Panc1 (cell line): Measurements from ENCODE around the gene PCSK5. TPM values are rescaled to one million over a fixed set of nuclear protein-coding genes. Genes with fewer than 3 reads are reported as not detected.

Experiments
- ATAC-seq: fragments of 200-7000 bp; cut with Tn5 transposase; 2 replicates; pipeline ENCODE4 v1.9.1; 2020; ENCODE audit warnings: mild to moderate bottlenecking, moderate library complexity
- BruUV-seq: library from RNA; stranded (reverse); fragments of 400-500 nt; replicated peaks from 2 replicates; lab custom pipeline; 2021; lab: Mats Ljungman, UMichigan
- CTCF ChIA-PET: fragments of 300-600 bp; sonication (Branson Sonifier 250); formaldehyde crosslinking; loops from one replicate; lab custom pipeline; 2022; ENCODE audit warnings: antibody characterized with exemption; lab: Charles Lee
- POLR2A ChIA-PET: fragments of 300-600 bp; sonication (Branson Sonifier 250); formaldehyde crosslinking; loops from one replicate; lab custom pipeline; 2022; ENCODE audit warnings: antibody characterized with exemption; lab: Charles Lee
- DNase-seq: peaks from one replicate; pipeline ENCODE4 v3.0.0-alpha.2; 2010; ENCODE audit warnings: low read depth, low spot score
- H3K27ac ChIP-seq: 2 replicates; pipeline ENCODE4 v1.5.1; 2011; ENCODE audit warnings: mild to moderate bottlenecking, low read length, inconsistent platforms
- H3K27me3 ChIP-seq: fragments of 200-500 bp; sonication (Bioruptor generic); 2 replicates; pipeline ENCODE4 v1.6.0; 2014; ENCODE audit warnings: low read length, inconsistent platforms; ENCODE audit not compliant: control insufficient read depth, insufficient read depth
- H3K36me3 ChIP-seq: fragments of 200-500 bp; sonication (Bioruptor generic); 2 replicates; pipeline ENCODE4 v1.5.1; 2014; ENCODE audit warnings: inconsistent platforms, mild to moderate bottlenecking, low read length, moderate library complexity; ENCODE audit not compliant: control insufficient read depth, insufficient read depth
- H3K4me1 ChIP-seq: 2 replicates; pipeline ENCODE4 v1.5.1; 2011; ENCODE audit warnings: inconsistent platforms, mild to moderate bottlenecking, low read length, moderate library complexity; ENCODE audit not compliant: control insufficient read depth, insufficient read depth
- H3K4me3 ChIP-seq, 2 experiments: 2 replicates each; pipeline ENCODE4 v1.5.1; 2011 to 2012; ENCODE audit warnings: low read depth in 2 of 2, low read length in 2 of 2, mild to moderate bottlenecking in 2 of 2, inconsistent platforms in 1 of 2, moderate library complexity in 1 of 2
- H3K9me3 ChIP-seq: fragments of 200-500 bp; sonication (Bioruptor generic); 2 replicates; pipeline ENCODE4 v1.5.1; 2014; ENCODE audit warnings: low read depth, mild to moderate bottlenecking, inconsistent platforms, low read length, moderate library complexity; ENCODE audit not compliant: control insufficient read depth, insufficient read depth
- CTCF ChIP-seq: fragments of 450-650 bp; IDR thresholded peaks from 2 replicates; pipeline ENCODE4 v1.5.1; 2017; ENCODE audit warnings: mild to moderate bottlenecking
- POLR2AphosphoS5 ChIP-seq: IDR thresholded peaks from 2 replicates; pipeline ENCODE4 v1.6.1; 2012; ENCODE audit warnings: mild to moderate bottlenecking, low read depth, low read length, moderate library complexity
- REST ChIP-seq, 2 experiments: IDR thresholded peaks; 2 replicates each; pipeline ENCODE4 v1.6.1; 2011 to 2012; ENCODE audit warnings: low read depth in 2 of 2, control low read depth in 1 of 2, low read length in 1 of 2, mild to moderate bottlenecking in 1 of 2, moderate library complexity in 1 of 2; ENCODE audit not compliant: insufficient read depth in 1 of 2
- SIN3A ChIP-seq: IDR thresholded peaks from 2 replicates; pipeline ENCODE4 v1.6.1; 2012; ENCODE audit warnings: low read depth, mild to moderate bottlenecking, low read length, moderate library complexity, borderline replicate concordance; ENCODE audit not compliant: insufficient read depth
- TCF7L2 ChIP-seq: IDR thresholded peaks from 2 replicates; pipeline ENCODE4 v1.6.1; 2011; ENCODE audit warnings: mild to moderate bottlenecking, low read depth, low read length, inconsistent platforms
- in situ Hi-C: cut with HindIII; loops from 2 replicates; pipeline ENCODE4 v1.10.0; 2016; ENCODE audit warnings: low sequenced_read_pairs, low pct_unique_long_range_greater_than_20kb
- intact Hi-C: fragments of 100-400 bp; cut with micrococcal nuclease; formaldehyde crosslinking; loops from one replicate; pipeline ENCODE4 v1.10.0; 2022; ENCODE audit not compliant: unreplicated experiment
- total RNA-seq: library from RNA; stranded (reverse); gene quantifications from one replicate; pipeline ENCODE4 v1.2.1, GENCODE V29; 2021; ENCODE audit not compliant: unreplicated experiment

PCSK5 gene
- total RNA-seq, 1 experiment from 2014 or later, result 0.21 TPM

GRCh38 chr9:76203373-76203772, 312.9 kb downstream of the PCSK5 start:
- Histone ChIP-seq H3K9me3 (no peaks in the 10 kb centered on the region), H3K36me3 (no peaks in the 10 kb centered on the region), H3K4me3 (no peak overlapping the region), H3K27ac (no peak overlapping the region), H3K27me3 (no peaks in the 10 kb centered on the region), H3K4me1 (no peaks in the 10 kb centered on the region)
- in situ Hi-C loops (no loop called here), intact Hi-C loops (no loop called here)
- TF ChIP-seq POLR2AphosphoS5 (no peak), CTCF (no peak), REST (IDR thresholded peaks at IDR 0.05; ENCODE audit: insufficient read depth in 1 of 2, low read depth in 2 of 2, low read length in 1 of 2) (no peak), TCF7L2 (no peak), SIN3A (no peak)
- no peak for ATAC-seq
- no peak for DNase-seq
- POLR2A ChIA-PET, result no interaction called here
- CTCF ChIA-PET, result no interaction called here
- BruUV-seq, result no TSS peak

- Histone ChIP-seq H3K27me3 (no peaks in the 10 kb centered on the region), H3K9me3 (no peaks in the 10 kb centered on the region), H3K36me3 (no peaks in the 10 kb centered on the region), H3K4me1 (no peaks in the 10 kb centered on the region), H3K4me3 (no peak overlapping the region), H3K27ac (no peak overlapping the region)
- TF ChIP-seq REST (IDR thresholded peaks at IDR 0.05; ENCODE audit: insufficient read depth in 1 of 2, low read depth in 2 of 2, low read length in 1 of 2), result no peak
- TF ChIP-seq SIN3A, result no peak
- intact Hi-C loops, result no loop called here
- DNase-seq (no peak), ATAC-seq (no peak)
- in situ Hi-C loops, result no loop called here
- no TSS peak for BruUV-seq
- POLR2A ChIA-PET, result no interaction called here
- CTCF ChIA-PET, result no interaction called here
Measured at GRCh38 chr9:76206821-76207220, 316.3 kb downstream of the PCSK5 start.
